GM12892 (cell line): ENCODE data around the gene GAB1.

ENCODE experiments used
- POLR2A ChIP-seq: IDR thresholded peaks from 2 replicates; pipeline ENCODE4 v1.6.1; 2011; ENCODE audit warnings: low read depth, low read length, control low read depth
- POLR2AphosphoS5 ChIP-seq: IDR thresholded peaks from 2 replicates; pipeline ENCODE4 v1.6.1; 2011; ENCODE audit warnings: low read depth, low read length, control low read depth
- TAF1 ChIP-seq: IDR thresholded peaks from 2 replicates; pipeline ENCODE4 v1.6.1; 2011; ENCODE audit warnings: low read depth, mild to moderate bottlenecking, control low read depth, low read length, borderline replicate concordance

DNA sequence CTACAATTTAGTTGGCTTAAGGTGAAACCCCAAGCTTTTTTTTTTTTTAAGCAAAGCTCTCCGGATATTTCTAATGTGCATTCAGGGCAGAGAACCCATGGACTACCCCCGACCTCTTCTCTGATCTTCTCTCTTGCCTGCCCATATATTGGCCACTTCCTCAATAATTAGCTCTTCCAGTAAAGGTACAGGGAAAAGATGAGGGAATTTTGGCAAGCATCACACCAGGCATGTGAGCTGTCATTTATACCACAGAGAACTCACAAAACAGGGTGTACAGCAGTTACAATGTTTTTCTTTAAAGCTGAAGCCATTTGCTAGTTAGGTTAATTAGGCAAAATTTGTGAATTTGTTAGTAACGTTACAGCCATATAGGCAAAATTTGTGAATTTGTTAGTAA is 73.3 kb downstream of the GAB1 start:
- TF ChIP-seq TAF1 (no peak), POLR2A (no peak), POLR2AphosphoS5 (no peak)
